GM12892 (cell line): ENCODE data around the gene SNRPN.

Experiments
- POLR2A ChIP-seq: IDR thresholded peaks from 2 replicates; pipeline ENCODE4 v1.6.1; 2011; ENCODE audit warnings: low read depth, low read length, control low read depth
- POLR2AphosphoS5 ChIP-seq: IDR thresholded peaks from 2 replicates; pipeline ENCODE4 v1.6.1; 2011; ENCODE audit warnings: low read depth, low read length, control low read depth
- TAF1 ChIP-seq: IDR thresholded peaks from 2 replicates; pipeline ENCODE4 v1.6.1; 2011; ENCODE audit warnings: low read depth, mild to moderate bottlenecking, control low read depth, low read length, borderline replicate concordance

DNA sequence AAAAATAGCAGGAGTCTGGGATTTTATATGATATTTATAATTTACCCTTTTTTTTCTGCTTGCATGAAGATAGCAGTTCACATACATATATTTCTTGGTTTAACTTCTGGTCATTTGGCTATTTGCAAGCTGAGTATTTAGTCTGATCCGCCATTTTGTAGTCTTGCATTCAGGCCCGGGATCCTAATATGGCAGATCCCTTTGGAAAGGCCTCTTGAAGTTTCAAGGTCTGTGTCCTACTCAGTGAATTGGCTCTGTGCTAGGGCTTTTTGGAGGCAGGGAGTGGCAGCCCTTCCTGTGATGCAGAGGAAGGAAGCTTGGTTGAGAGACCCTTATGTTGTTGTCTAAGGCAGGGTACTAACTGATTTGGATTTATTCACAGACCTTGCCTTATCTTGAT lies 2.9 kb downstream of the SNRPN start:
- no peak for TF ChIP-seq POLR2A
- no peak for TF ChIP-seq POLR2AphosphoS5
- no peak for TF ChIP-seq TAF1
